ENCODE data around the gene MREG.

Gene MREG

GRCh38 chr2:216013080-216013909 is at the start of gene MREG:
Gene MREG (minus strand): TSS chr2:216013551. CDS start chr2:216013327, 224 bp downstream.
- peak; percentile 81 for DNase-seq

DNA sequence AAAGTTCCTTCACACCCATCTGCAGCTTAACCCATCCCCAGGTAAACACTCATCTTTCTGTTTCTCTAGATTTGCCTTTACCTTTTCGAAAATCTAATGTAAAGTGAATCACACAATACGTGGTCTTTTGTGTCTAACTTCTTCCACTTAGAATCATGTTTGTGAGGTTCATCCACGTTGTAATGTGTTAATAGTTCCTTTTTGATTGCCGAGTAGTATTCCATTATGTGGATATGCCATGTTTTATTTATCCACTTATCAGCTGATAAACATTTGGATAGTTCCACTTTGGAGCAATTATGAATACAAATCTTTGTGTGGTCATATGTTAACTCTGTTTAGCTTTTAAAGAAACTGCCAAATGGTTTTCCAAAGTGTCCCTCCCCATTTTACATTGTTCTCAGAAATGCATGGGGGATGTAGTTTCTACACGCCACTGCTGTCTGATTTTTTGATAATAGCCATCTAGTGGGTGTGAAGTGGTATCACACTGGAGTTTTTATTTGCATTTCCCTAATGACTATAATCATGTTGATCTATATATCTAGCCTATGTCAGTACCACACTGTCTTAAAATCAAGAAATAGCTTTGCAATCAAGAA is 46.0 kb upstream of the MREG start:
- no peak for DNase-seq

GRCh38 chr2:216057688-216058193 is 44.4 kb upstream of the MREG start:
- peak; percentile 66 for DNase-seq

DNA sequence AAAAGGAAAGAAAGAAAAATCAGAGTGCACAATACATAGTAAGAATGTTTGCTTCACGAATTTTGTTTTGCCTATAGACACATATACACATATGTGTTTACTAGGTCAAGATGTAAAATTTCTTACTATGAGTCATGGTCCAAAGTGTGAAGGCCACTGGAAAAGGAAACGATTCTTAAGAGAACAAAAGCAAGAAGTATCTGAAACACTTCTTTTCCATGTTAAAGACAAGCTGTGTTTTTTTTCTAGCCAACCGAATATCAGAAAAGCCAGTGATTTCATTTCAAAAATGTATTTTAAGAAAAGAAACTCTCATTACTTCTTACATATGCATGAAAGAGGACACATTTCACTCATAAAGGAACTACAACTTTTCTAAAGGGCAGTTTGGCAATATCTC is 43.4 kb upstream of the MREG start:
- DNase-seq, result no peak

GRCh38 chr2:216055680-216056079 is 42.3 kb upstream of the MREG start:
- no peak for DNase-seq

DNA sequence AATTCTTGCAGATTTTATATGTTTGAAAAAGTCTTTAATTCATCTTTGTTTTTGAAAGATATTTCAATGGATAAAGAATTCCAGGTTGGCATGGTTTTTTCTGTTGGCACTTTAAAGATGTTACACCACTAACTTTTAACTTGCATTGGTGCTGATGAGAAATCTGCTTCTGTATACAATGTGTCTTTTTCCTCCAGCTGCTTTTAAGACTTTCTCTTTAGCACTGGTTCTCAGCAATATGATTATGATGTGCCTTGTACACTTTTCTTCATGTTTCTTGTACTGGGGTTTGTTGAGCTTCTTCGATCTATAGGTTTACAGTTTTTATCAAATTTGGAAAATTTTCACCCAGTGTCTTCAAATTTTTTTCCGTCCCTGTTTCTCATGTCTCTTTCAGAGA is 39.1 kb upstream of the MREG start:
- no peak for DNase-seq

DNA sequence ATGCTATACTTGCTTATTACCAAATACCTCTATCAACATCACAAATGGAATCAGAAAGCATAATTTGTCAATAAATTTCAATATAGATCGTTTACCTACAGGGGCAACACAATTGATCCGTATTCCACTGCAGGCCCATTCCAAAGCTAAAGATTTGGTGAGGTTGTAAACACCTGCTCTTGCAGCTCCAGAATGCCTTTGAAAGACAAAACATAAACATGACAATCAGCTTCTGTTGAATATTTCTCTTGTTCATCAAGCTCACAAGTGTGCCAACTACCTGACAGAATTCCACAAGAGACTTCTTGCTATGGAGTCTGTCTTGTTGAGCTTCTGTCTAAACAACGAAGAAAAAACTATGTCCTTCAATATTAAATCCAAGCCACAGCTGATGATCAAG is 38.0 kb upstream of the MREG start:
- DNase-seq, result no peak

DNA sequence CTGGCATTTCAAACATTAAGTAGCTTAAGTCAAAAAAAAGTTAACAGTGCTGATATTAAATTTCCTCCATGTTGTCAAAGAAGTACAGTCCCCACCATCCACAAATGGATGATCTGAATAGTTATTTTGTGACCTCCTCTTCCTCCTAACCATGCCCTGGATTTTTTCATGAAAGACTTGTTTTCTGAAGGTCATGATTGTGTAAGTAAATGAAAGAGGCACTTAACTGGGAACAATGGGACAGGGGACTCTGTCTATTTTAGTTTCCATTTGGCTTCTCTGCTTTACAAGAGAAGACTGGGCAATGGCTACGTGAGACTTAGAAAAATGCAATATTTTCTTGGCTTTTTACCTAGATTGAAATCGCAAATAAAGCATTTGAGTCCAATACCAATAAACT is 36.1 kb upstream of the MREG start:
- no peak for DNase-seq

DNA sequence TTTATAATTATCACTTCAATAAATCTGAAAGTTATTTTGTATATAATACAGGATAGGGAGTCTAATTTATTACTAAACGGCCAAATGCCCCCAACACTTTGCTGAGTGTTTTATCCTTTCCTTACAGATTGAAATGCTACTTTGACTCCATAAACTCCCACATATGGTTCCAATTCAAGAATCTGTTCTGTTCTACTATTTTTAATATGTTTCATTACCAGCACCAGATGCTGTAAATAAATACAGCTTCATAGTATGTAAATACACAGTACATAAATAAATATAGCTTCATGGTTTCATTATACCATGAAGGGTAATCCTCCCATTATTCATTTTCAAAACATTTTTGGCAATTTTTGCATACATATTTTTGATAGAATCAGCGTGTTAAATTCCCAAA is 34.0 kb upstream of the MREG start:
- DNase-seq, result no peak

GRCh38 chr2:216044883-216045486 is 31.6 kb upstream of the MREG start:
- DNase-seq, result no peak

- DNase-seq, result no peak
Observed at GRCh38 chr2:216043949-216044348, 30.6 kb upstream of the MREG start.

- DNase-seq, result no peak
Observed at GRCh38 chr2:216041438-216041837, 28.1 kb upstream of the MREG start.

- DNase-seq, result no peak
Observed at GRCh38 chr2:216039918-216040317, 26.6 kb upstream of the MREG start.

DNA sequence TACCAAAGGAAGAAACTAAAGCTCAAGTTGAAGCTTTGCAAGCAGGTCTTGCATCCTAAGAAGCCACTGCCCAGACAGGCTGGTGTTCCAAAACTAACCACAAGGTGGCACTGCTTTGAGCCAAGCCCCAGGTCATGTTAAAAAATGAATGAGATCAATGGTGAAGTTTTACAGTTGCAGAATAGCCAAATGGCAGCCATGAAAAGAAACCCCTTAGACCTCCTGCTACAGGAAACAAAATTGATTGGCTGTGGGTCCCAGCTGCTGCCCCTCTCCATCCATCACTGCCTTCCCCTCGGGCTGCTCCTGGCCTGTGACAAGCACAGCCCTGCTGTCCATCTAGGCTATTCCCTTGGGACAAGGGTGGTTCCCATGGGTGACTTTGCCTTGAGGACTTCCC is 20.7 kb upstream of the MREG start:
- peak; percentile 63 for DNase-seq

DNA sequence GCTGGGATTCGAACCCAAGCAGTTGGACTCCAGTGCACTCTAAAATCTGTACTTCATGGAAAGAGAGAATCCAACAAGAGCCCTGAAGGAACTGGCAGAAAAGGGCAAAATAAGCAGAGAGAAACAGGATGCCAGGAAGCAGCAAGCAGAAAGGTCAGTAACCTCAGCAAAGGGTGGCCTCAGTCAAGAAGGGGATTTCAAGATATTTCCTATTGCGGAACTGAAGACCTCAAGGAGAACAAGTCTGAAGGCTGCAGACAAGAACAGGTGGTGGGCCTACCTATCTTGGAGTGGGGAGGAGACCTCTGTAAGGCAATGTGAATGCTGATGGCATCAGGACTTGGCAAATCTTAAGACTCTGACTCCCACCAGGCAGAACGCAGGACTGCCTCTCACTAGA is 20.1 kb upstream of the MREG start:
- DNase-seq, result no peak

DNA sequence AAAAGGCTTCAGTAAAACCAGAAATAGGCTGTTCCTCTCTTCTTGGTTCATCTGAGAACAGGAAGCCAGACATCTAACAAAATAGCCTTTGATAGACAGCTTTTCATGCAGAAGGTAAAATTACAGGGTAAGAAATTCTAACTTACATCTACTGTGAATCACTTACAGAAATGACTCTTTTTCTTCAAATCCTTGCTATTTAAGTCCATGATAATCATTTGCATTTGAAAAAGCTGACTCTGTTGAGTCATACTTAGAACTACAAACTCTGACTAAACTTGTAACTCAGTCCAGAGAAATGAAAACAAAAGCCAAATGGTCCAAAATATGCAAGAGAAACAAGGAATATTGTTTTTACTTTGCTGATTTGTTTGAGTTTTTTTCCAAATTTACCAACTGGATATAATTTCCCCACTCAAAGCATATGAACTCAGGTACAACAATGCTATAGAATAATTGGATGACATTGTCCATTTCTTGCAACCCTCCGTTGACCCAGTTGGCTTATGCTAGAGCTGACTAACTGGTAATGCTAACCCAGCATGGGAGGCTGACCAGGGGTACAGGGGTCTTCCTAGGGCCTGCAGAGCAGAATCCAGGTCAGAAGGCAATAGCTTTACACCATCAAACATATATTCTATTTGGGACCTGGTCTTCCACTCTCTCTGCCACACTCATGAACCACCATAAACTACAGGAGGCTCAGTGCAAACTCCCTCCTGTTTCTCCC is 18.8 kb upstream of the MREG start:
- DNase-seq, result no peak

DNA sequence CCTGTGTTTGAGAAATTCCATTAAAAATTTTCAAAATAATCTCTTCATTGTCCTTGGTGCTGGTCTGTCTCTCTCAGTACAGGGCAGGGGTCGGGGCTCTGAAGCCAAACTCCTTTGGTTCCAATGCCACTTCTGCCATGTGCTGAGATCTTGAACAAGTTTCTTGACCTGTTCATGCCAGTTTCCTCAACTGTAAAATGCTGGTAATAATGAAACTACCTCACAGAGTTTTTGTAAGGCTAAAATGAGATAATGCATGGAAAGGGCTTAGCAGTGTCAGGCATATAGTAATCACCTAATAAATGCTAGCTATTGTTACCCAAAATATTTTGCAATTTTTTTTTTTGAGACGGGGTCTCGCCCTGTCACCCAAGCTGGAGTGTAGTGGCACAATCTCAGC is 16.9 kb upstream of the MREG start:
- no peak for DNase-seq

DNA sequence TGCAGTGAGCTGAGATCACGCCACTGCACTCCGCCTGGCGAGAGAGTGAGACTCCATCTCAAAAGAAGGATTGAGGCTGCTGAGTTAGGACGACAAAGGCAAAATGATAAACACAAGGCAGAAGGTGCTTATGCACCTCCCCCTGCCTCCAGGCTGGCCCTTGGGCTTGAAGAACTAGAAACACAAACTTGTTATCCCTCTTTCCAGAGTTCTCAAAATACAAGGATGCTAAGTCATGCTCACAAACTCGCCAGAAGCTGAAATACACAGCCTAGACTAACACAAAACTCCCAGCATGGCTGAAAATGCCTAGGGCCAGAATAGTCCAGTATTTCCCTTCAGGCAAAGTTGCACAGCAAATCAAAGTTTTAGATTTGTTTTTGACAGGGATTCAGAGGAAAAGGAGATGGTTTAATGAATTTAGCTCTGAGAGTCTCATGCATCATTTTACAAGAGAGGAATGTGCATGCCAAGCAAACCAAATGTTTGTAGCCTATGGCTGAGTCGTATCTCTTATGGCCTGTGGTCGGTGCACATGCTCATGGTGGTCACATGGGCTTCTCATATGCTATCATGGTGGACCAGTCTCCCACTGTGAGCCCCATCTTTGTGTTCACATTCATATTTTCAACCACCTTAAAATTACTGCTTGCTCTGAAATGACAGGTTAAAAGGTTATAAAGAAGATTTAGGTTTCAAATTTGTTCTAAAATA is 16.2 kb upstream of the MREG start:
- no peak for DNase-seq

DNA sequence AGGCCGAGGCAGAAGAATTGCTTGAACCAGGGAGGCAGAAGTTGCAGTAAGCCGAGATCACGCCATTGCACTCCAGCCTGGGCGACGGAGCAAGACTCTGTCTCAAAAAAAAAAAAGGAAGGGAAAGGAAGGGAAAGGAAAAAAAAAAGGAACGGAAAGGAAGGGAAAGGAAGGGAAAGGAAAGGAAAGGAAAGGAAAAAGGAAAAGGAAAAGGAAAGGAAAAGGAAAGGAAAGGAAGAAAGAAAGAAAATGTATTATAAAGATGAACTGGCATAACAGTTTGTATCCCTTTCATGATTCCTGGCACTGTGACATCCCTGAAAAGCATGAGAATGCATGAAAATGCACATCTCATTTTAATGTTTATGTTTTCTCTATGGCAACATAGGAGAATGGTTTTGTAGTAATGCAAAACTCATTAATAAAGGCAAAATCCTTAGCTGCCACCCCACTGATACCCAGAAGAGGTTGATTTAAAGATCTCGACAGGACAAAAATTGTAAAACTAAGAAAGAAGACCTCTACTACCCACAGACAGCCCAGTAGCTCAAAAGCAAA is 11.5 kb upstream of the MREG start:
- no peak for DNase-seq

- no peak for DNase-seq
Observed at GRCh38 chr2:216023055-216023648, 9.8 kb upstream of the MREG start.

DNA sequence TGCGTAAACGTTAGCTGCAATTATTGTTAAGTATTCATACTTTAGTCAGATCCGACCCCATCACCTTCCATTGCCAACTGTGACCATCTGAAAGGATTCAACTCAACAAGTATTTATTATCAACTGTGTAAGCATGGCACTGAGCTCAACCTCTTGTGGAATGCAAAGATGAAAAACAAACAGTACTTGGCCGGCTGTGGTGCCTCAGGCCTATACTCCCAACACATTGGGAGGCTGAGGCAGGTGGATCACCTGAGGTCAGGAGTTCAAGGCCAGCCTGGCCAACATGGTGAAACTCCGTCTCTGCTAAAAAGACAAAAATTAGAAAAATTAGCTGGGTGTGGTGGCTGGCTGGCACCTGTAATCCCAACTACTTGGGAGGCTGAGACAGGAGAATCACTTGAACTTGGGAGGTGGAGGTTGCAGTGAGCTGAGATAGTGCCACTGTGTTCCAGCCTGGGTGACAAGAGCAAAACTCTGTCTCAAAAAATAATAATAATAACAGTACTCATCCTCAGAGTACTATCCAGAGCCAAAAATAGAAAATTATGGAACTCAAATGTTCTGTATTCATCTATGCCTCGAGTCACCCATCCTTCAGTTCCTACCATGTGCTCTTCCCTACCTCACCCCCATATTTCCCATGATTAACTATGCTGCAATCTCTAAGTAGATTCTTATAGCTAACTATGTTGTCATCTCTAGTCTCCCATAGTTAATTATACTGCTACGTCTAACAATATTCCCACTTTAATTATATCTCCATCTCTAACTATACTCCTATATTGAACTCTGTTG is 8.6 kb upstream of the MREG start:
- DNase-seq, result no peak

Measured in CD4-positive, alpha-beta T cell treated with Interleukin-15 for 1 hour (primary cell).